IPS-NIHi11 (cell line): Measurements from ENCODE around the gene IQCC.

Experiments used
- DNase-seq: peaks from one replicate; pipeline ENCODE4 v3.0.0; 2012; ENCODE audit warnings: mixed read lengths, low spot score

IQCC gene

GRCh38 chr1:32224285-32224684 lies 18.8 kb downstream of the IQCC start:
- no peak for DNase-seq

GRCh38 chr1:32228771-32229170 lies 23.3 kb downstream of the IQCC start:
- DNase-seq, result no peak

- no peak for DNase-seq
These were observed 26.5 kb downstream of the IQCC start for GRCh38 chr1:32231843-32232432.

- no peak for DNase-seq
These were observed 27.3 kb downstream of the IQCC start for GRCh38 chr1:32232558-32233304.

- no peak for DNase-seq
These were observed 29.3 kb downstream of the IQCC start for GRCh38 chr1:32234792-32235191.

- no peak for DNase-seq
These were observed 33.9 kb downstream of the IQCC start for GRCh38 chr1:32239337-32239736.

GRCh38 chr1:32239790-32240139 lies 34.3 kb downstream of the IQCC start:
- DNase-seq, result no peak

GRCh38 chr1:32240140-32240951 lies 34.9 kb downstream of the IQCC start:
- peak; percentile 89 for DNase-seq

- peak; percentile 62 for DNase-seq
These were observed 35.7 kb downstream of the IQCC start for GRCh38 chr1:32241001-32241763.

- no peak for DNase-seq
These were observed 36.9 kb downstream of the IQCC start for GRCh38 chr1:32242341-32242851.

GRCh38 chr1:32246888-32247273 lies 41.4 kb downstream of the IQCC start, which contains the start of gene FAM167B:
Gene FAM167B (plus strand): TSS chr1:32247222. CDS start chr1:32247422, 200 bp downstream.
- no peak for DNase-seq

- DNase-seq, result no peak
These were observed 42.0 kb downstream of the IQCC start for GRCh38 chr1:32247452-32247851.

- DNase-seq, result peak; percentile 95
These were observed 42.8 kb downstream of the IQCC start for GRCh38 chr1:32247983-32248889.

GRCh38 chr1:32249831-32250525 lies 44.5 kb downstream of the IQCC start:
- peak; percentile 39 for DNase-seq

GRCh38 chr1:32250893-32251716 lies 45.6 kb downstream of the IQCC start, which contains the start of gene LCK:
Gene LCK (plus strand): TSS chr1:32251265. CDS start chr1:32274330, 23,065 bp downstream.
- no peak for DNase-seq

GRCh38 chr1:32255072-32256071 lies 49.9 kb downstream of the IQCC start:
- no peak for DNase-seq

GRCh38 chr1:32256473-32257226 lies 51.2 kb downstream of the IQCC start:
- no peak for DNase-seq
